NOMO-1 treated with dmso at 0.1 percent for 144 hours (cell line): Measurements from ENCODE around the gene ZMYM3.

Experiments
- DNase-seq: peaks from one replicate; lab custom pipeline; 2025; ENCODE audit not compliant: unreplicated experiment; lab: John Stamatoyannopoulos, UW

The ZMYM3 gene

GRCh38 chrX:71214604-71215337 is 39.2 kb downstream of the ZMYM3 start:
- DNase-seq = no peak

DNA sequence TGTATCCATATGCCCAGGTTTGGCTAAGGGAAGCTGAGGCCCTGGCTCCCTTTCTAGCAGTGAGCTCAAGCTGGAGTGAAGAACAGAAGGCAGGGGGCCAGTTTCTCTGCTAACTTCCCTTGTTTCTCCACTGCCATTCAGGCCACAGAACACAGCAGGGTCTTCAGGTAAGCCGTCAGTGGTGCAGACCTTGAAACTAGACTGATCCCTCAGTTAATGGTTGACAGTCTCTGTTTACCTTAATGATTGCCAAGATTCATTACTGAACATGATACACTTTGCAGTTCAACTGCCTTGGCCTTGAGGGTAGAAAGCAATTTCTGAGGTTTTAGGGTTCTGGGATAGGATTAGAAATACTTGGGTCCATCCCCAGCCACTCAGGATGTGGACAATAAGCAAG is 39.8 kb downstream of the ZMYM3 start:
- DNase-seq = no peak

GRCh38 chrX:71212536-71212935 is 41.4 kb downstream of the ZMYM3 start:
- no peak for DNase-seq

DNA sequence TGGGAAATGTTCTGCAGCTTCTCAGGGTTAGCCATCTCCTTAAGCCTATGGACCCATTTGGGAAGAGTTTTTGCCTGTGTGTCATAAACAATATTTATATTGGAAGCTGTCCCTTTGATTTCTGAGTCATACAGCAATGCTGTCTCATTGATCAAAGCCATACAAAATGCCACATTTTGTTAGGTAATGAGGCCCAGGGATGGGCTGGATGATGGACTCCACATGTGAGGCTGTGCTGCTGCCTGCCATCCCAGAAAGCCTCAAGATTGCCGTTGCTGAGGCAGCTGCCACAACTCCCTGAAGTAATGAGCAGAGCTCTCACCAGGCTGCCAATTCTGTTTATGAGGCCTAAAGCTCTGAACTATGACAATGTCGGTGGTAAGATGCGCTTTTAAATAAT is 43.1 kb downstream of the ZMYM3 start:
- no peak for DNase-seq

DNA sequence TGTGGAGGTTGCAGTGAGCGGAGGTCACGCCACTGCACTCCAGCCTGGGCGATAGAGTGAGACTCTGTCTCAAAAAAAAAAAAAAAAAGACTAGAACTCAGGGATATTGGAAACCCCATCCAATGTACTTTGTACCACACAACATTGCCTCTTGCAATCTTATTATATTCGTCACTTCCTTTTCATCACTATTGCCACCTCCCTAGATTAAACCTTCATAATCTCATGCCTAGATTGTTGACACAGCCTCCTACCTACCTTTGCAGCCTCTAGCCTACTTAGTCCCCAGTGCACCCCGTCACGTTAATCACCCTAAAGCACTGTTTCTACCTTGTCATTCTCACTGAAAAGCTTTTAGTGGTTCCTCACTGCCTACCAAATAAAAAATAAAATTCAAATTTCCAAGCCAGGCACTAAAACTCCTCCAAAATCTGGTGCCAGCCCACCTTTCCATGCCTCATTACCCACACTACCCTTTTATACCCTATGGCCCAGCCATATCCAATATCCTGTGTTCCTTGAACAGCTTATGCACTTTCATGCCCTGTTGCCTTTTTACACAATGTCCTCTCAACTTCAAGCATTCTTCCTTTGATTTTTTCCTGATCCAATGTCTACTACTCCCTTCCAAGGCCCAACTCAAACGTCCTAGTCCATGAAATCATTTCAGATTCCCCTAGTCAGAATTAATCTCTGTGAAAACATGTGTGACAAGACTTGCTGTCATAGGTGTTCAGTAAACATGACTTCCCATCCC is 54.5 kb downstream of the ZMYM3 start:
- DNase-seq = no peak

DNA sequence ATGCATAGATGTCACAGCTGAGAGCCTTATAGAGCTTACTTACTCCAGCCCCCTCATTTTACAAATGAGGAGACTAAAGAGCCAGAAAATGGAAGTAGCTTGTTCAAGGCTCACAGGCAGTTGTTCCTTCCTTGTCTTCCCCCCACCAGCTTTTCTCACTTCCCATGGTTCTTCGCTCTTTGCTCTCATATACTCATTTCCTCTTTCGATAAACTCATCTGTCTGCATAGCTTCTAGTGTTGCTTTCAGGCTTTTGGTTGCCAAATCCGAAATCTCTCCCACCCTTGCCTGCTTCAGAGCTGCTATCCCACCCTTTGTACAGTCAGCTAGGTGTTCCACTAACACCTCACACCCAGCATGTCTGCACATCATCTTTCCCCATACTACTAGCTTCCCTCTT is 55.9 kb downstream of the ZMYM3 start:
- peak; percentile 81 for DNase-seq

GRCh38 chrX:71195964-71196649 is 57.8 kb downstream of the ZMYM3 start:
- DNase-seq = no peak

DNA sequence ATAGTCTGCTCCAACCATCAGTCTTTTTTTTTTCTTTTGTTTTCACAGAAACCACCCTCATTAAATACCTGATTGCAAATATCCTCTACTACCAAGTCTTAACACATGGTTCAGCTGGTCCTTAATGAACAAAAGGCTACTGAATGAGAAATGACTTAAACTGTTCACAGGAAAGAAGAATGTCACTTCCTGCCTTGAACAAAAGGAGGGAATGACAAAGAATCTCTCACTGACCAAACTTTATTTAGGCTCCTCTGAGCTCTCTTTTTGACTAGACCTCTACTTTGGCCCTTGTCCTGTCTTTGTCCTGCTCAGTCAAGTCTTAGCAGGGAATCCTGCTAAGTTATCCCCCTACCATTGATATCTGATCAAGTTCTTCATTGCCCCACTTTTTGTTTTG is 62.7 kb downstream of the ZMYM3 start:
- DNase-seq = no peak
